ENCODE results near the gene CEMIP. TPM values are rescaled to one million over a fixed set of nuclear protein-coding genes. Genes with fewer than 3 reads are reported as not detected.

The CEMIP gene
- polyA plus RNA-seq, 3 donors, result not detected

- no peaks in the 10 kb centered on the region for H3K4me1 Mint-ChIP-seq
- no peaks in the 10 kb centered on the region for H3K4me1 ChIP-seq (ENCODE audit: control insufficient read depth in 1 of 2, insufficient read depth in 2 of 2, low read length in 2 of 2)
- H3K4me2 ChIP-seq (replicated peaks; ENCODE audit: extremely low read depth, low read length, poor library complexity, severe bottlenecking), result no peak overlapping the region
- peaks cover 0 to 4% (median 0%) of the 10 kb centered on the region in 3 donors for H3K27me3 Mint-ChIP-seq (ENCODE audit: low read depth in 3 of 3)
- intact Hi-C loops (cut with micrococcal nuclease), result no loop called here
- TF ChIP-seq CTCF (IDR thresholded peaks at IDR 0.05), result no peak
- H3K79me2 ChIP-seq (ENCODE audit: insufficient read depth, low read length), result no peaks in the 10 kb centered on the region
- H3K27ac Mint-ChIP-seq, result no peak overlapping the region
- peaks cover 0 to 12% (median 2%) of the 10 kb centered on the region in 7 donors for H3K9me3 Mint-ChIP-seq
- no peaks in the 10 kb centered on the region for H3K36me3 ChIP-seq (replicated peaks in 1 of 2; ENCODE audit: control insufficient read depth in 1 of 2, insufficient read depth in 2 of 2, low read length in 2 of 2)
- no peak overlapping the region for H3K27ac ChIP-seq (ENCODE audit: low read depth in 1 of 2, low read length in 2 of 2)
- 94% methylated on average over 3 of the region's 6 CpGs for whole genome bisulfite sequencing (ENCODE audit: insufficient coverage)
- no peak overlapping the region for H3K4me3 ChIP-seq (replicated peaks in 1 of 3; ENCODE audit: low read depth in 2 of 3, low read length in 3 of 3)
- no peak for DNase-seq
- H3K27me3 ChIP-seq (ENCODE audit: control insufficient read depth in 2 of 2, insufficient read depth in 2 of 2, low read length in 2 of 2), result no peaks in the 10 kb centered on the region
- H3K36me3 Mint-ChIP-seq, result peaks cover 0 to 4% of the 10 kb centered on the region in 2 donors
- no peaks in the 10 kb centered on the region for H4K20me1 ChIP-seq (ENCODE audit: insufficient read depth, low read length)
- no peak overlapping the region for H3K9ac ChIP-seq (ENCODE audit: insufficient read depth, low read length, poor library complexity, severe bottlenecking)
- no peaks in the 10 kb centered on the region for H3K9me3 ChIP-seq (replicated peaks in 1 of 2; ENCODE audit: control insufficient read depth in 1 of 2, insufficient read depth in 1 of 2, low read length in 2 of 2)
- no peak overlapping the region for H2AFZ ChIP-seq (ENCODE audit: insufficient read depth, low read depth, low read length, poor library complexity, severe bottlenecking)
- no peak overlapping the region for H3K4me3 Mint-ChIP-seq
These were observed 133.5 kb downstream of the CEMIP start for GRCh38 chr15:80912673-80913072.

- no peaks in the 10 kb centered on the region for H3K36me3 ChIP-seq (replicated peaks in 1 of 2; ENCODE audit: control insufficient read depth in 1 of 2, insufficient read depth in 2 of 2, low read length in 2 of 2)
- TF ChIP-seq CTCF (IDR thresholded peaks at IDR 0.05), result no peak
- no peaks in the 10 kb centered on the region for H3K4me1 ChIP-seq (ENCODE audit: control insufficient read depth in 1 of 2, insufficient read depth in 2 of 2, low read length in 2 of 2)
- no peak overlapping the region for H3K9ac ChIP-seq (ENCODE audit: insufficient read depth, low read length, poor library complexity, severe bottlenecking)
- H3K27me3 ChIP-seq (ENCODE audit: control insufficient read depth in 2 of 2, insufficient read depth in 2 of 2, low read length in 2 of 2), result no peaks in the 10 kb centered on the region
- Mint-ChIP-seq H3K27ac (no peak overlapping the region), H3K4me1 (no peaks in the 10 kb centered on the region), H3K4me3 (no peak overlapping the region), H3K36me3 (peaks cover 0 to 4% of the 10 kb centered on the region in 2 donors), H3K27me3 (ENCODE audit: low read depth in 3 of 3) (peaks cover 0 to 4% (median 0%) of the 10 kb centered on the region in 3 donors), H3K9me3 (peaks cover 0 to 11% (median 2%) of the 10 kb centered on the region in 7 donors)
- DNase-seq, result no peak
- 89% methylated on average over 4 of the region's 5 CpGs for WGBS (ENCODE audit: insufficient coverage)
- intact Hi-C loops (cut with micrococcal nuclease), result no loop called here
- H3K79me2 ChIP-seq (ENCODE audit: insufficient read depth, low read length), result no peaks in the 10 kb centered on the region
- H3K4me2 ChIP-seq (replicated peaks; ENCODE audit: extremely low read depth, low read length, poor library complexity, severe bottlenecking), result no peak overlapping the region
- no peaks in the 10 kb centered on the region for H3K9me3 ChIP-seq (replicated peaks in 1 of 2; ENCODE audit: control insufficient read depth in 1 of 2, insufficient read depth in 1 of 2, low read length in 2 of 2)
- H3K4me3 ChIP-seq (replicated peaks in 1 of 3; ENCODE audit: low read depth in 2 of 3, low read length in 3 of 3), result no peak overlapping the region
- H4K20me1 ChIP-seq (ENCODE audit: insufficient read depth, low read length), result no peaks in the 10 kb centered on the region
- H2AFZ ChIP-seq (ENCODE audit: insufficient read depth, low read depth, low read length, poor library complexity, severe bottlenecking), result no peak overlapping the region
- H3K27ac ChIP-seq (ENCODE audit: low read depth in 1 of 2, low read length in 2 of 2), result no peak overlapping the region
These were observed 134.4 kb downstream of the CEMIP start for GRCh38 chr15:80913541-80913940.
